IPS-18a (cell line): ENCODE data around the gene CTIF.

ENCODE experiments used
- H3K27ac ChIP-seq: one replicate; pipeline ENCODE4 v1.5.1; 2013; ENCODE audit warnings: low read length
- H3K27me3 ChIP-seq: one replicate; pipeline ENCODE4 v1.6.1; 2013; ENCODE audit warnings: mild to moderate bottlenecking, low read length; ENCODE audit not compliant: control insufficient read depth, insufficient read depth
- H3K36me3 ChIP-seq: one replicate; pipeline ENCODE4 v1.6.1; 2013; ENCODE audit warnings: low read depth, low read length; ENCODE audit not compliant: control insufficient read depth
- H3K4me1 ChIP-seq: one replicate; pipeline ENCODE4 v1.6.1; 2013; ENCODE audit warnings: low read depth, low read length; ENCODE audit not compliant: control insufficient read depth
- H3K4me3 ChIP-seq: one replicate; pipeline ENCODE4 v1.5.1; 2013; ENCODE audit warnings: low read length
- H3K9ac ChIP-seq: one replicate; pipeline ENCODE4 v1.6.1; 2013; ENCODE audit warnings: mild to moderate bottlenecking, low read length, moderate library complexity
- H3K9me3 ChIP-seq: one replicate; pipeline ENCODE4 v1.6.1; 2013; ENCODE audit warnings: low read depth, low read length; ENCODE audit not compliant: control insufficient read depth

The CTIF gene

DNA sequence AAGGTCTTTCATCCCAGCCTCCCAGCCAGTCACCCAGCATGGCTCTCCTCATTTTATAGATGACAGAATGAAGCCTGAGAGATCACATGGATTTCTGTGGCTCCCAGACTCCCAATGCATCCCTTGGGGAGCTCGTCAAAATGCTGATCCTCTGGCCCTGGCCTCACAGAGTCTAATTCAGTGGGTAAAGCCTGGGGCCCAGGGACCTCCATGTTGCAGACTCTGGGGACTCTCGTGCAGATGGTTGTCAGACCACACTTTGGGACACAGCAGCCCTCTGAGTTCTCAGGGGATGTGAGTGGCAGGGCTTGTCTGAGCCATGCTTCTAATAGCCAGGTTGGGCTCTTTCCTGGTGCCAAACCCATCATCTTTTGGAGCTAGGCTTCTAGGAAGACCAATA, 97.0 kb downstream of the CTIF start:
- no peaks in the 10 kb centered on the region for H3K27me3 ChIP-seq
- no peak overlapping the region for H3K4me3 ChIP-seq
- no peaks in the 10 kb centered on the region for H3K9me3 ChIP-seq
- H3K4me1 ChIP-seq, result peaks cover 6% of the 10 kb centered on the region
- H3K9ac ChIP-seq, result no peak overlapping the region
- H3K27ac ChIP-seq, result no peak overlapping the region
- no peaks in the 10 kb centered on the region for H3K36me3 ChIP-seq

GRCh38 chr18:48636436-48636835, 97.6 kb downstream of the CTIF start:
- Histone ChIP-seq H3K4me3 (no peak overlapping the region), H3K27me3 (no peaks in the 10 kb centered on the region), H3K27ac (no peak overlapping the region), H3K4me1 (peaks cover 6% of the 10 kb centered on the region), H3K9ac (no peak overlapping the region), H3K9me3 (no peaks in the 10 kb centered on the region), H3K36me3 (no peaks in the 10 kb centered on the region)

DNA sequence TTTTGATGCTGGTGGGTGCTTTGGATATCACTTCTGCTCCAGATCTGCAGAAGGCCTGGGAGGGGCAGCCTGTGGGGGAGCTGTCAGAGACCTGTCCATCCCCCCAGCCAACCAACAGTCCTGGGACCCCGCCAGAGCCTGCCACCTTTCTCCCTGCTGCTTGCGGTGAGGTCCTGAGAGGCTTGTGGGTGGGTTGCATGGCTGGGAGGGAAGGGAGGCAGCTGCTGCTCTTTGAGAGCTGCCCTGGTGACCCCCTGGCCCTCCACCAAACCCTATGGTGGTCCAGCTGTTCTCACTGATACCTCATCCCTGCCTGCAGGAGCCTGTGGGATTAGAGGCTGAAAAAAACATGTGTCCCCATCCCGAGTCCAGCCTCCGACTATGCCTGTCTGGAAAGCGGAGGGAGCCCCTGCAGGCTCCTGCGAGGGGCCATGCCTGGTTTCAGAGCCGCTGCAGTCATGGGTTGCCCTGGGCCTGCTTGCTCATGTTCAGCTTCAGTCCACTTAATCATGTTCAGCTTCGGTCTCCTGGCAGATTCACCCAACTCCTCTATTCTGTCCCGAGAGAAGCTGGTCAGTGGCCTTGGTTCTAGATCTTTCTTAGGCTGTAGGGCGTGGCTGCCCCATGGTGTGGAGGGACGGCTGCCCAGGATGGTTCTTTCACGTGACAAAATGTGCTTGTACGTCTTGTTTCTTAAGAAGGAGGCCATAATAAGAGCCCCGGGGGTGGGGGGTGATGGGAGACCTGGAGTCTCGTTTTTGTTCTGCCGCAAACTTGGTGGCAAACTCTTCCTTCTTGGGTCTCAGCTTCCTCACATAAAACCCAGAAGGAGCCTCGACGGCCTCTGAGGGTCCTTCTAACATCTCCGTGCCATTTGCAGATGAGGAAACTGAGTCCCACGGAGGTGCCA, 98.5 kb downstream of the CTIF start:
- Histone ChIP-seq H3K27ac (no peak overlapping the region), H3K36me3 (no peaks in the 10 kb centered on the region), H3K4me1 (peaks cover 6% of the 10 kb centered on the region), H3K4me3 (no peak overlapping the region), H3K9ac (no peak overlapping the region), H3K27me3 (no peaks in the 10 kb centered on the region), H3K9me3 (no peaks in the 10 kb centered on the region)

- H3K4me3 ChIP-seq, result no peak overlapping the region
- no peaks in the 10 kb centered on the region for H3K36me3 ChIP-seq
Observed at GRCh38 chr18:48638451-48638850, 99.6 kb downstream of the CTIF start.

GRCh38 chr18:48638896-48639771, 100.3 kb downstream of the CTIF start:
- Histone ChIP-seq H3K27ac (no peak overlapping the region), H3K36me3 (no peaks in the 10 kb centered on the region), H3K4me3 (no peak overlapping the region), H3K27me3 (no peaks in the 10 kb centered on the region), H3K4me1 (peaks cover 6% of the 10 kb centered on the region), H3K9me3 (no peaks in the 10 kb centered on the region), H3K9ac (no peak overlapping the region)

More at GRCh38 chr18:48638451-48638850, 99.6 kb downstream of the CTIF start:
- Histone ChIP-seq H3K4me1 (peaks cover 6% of the 10 kb centered on the region), H3K9ac (no peak overlapping the region), H3K27ac (no peak overlapping the region), H3K9me3 (no peaks in the 10 kb centered on the region), H3K27me3 (no peaks in the 10 kb centered on the region)

- no peak overlapping the region for H3K4me3 ChIP-seq
- peaks cover 6% of the 10 kb centered on the region for H3K4me1 ChIP-seq
- no peak overlapping the region for H3K9ac ChIP-seq
- no peaks in the 10 kb centered on the region for H3K36me3 ChIP-seq
- no peaks in the 10 kb centered on the region for H3K9me3 ChIP-seq
- H3K27me3 ChIP-seq, result no peaks in the 10 kb centered on the region
- no peak overlapping the region for H3K27ac ChIP-seq
Observed at GRCh38 chr18:48639772-48640432, 101.1 kb downstream of the CTIF start.

DNA sequence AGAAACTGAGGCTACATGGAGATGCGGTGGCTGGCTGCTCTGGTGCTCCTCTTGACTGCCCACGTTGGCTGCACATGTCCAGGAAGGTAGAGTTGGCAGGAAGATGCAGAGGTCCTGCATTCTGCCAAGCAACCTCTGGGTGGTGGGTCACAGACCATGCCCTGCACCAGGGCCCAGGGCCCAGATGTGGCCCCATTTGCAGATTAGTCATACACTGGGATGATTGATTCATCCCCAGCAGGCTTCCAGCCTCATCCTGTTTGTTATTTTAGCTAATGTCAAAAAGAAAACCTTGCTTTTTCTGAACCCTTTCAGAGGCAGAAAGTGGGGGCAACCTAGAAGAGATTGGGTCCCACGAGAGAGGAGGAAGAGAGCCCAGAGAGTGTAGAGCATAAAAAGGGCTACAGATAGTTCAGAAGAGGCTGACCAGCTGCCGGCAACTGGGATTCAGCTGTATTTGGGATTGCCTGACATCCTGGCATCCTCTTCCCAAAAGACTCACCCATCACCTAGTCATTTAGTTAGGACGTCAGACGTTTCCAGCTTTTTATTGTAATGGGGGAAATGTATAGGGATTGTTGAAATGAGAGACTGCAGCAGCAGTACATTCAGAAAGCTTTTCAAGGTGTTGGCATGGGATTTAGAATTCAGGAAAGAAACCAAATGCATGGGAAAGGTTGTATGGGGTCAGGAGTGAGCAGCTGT, 101.9 kb downstream of the CTIF start:
- no peak overlapping the region for H3K9ac ChIP-seq
- H3K4me1 ChIP-seq, result peaks cover 6% of the 10 kb centered on the region
- H3K27ac ChIP-seq, result no peak overlapping the region
- no peaks in the 10 kb centered on the region for H3K27me3 ChIP-seq
- H3K4me3 ChIP-seq, result no peak overlapping the region
- H3K9me3 ChIP-seq, result no peaks in the 10 kb centered on the region
- no peaks in the 10 kb centered on the region for H3K36me3 ChIP-seq

DNA sequence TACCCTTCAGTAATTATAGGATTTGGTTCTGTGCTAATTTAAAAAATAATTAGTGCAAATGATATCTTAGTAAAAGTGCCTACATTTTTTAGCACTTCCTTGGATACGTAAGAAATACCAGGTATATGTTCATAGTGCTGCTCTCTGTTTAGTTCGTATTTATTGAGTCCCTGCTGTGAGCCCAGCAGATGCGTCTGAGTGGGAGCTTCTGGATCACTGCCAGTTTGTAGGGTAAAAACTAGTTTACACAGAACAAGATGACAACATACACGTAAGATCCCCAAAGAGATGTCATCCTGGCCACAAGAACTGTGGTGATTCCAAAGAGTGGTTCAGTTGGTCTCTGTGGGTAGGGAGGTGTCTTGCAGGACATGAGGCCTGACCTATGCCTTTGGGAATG, 103.2 kb downstream of the CTIF start:
- H3K36me3 ChIP-seq, result no peaks in the 10 kb centered on the region
- H3K27ac ChIP-seq, result no peak overlapping the region
- H3K9me3 ChIP-seq, result no peaks in the 10 kb centered on the region
- no peaks in the 10 kb centered on the region for H3K27me3 ChIP-seq
- H3K4me1 ChIP-seq, result no peaks in the 10 kb centered on the region
- no peak overlapping the region for H3K9ac ChIP-seq
- no peak overlapping the region for H3K4me3 ChIP-seq

- no peak overlapping the region for H3K4me3 ChIP-seq
- no peaks in the 10 kb centered on the region for H3K36me3 ChIP-seq
- H3K9me3 ChIP-seq, result no peaks in the 10 kb centered on the region
- no peaks in the 10 kb centered on the region for H3K4me1 ChIP-seq
- H3K27me3 ChIP-seq, result no peaks in the 10 kb centered on the region
- H3K27ac ChIP-seq, result no peak overlapping the region
- no peak overlapping the region for H3K9ac ChIP-seq
Observed at GRCh38 chr18:48642503-48642902, 103.7 kb downstream of the CTIF start.

GRCh38 chr18:48643262-48643661, 104.4 kb downstream of the CTIF start:
- Histone ChIP-seq H3K27me3 (no peaks in the 10 kb centered on the region), H3K4me1 (no peaks in the 10 kb centered on the region), H3K36me3 (no peaks in the 10 kb centered on the region), H3K27ac (no peak overlapping the region), H3K4me3 (no peak overlapping the region), H3K9ac (no peak overlapping the region), H3K9me3 (no peaks in the 10 kb centered on the region)

GRCh38 chr18:48644029-48644428, 105.2 kb downstream of the CTIF start:
- Histone ChIP-seq H3K27ac (no peak overlapping the region), H3K27me3 (no peaks in the 10 kb centered on the region), H3K4me1 (no peaks in the 10 kb centered on the region), H3K36me3 (no peaks in the 10 kb centered on the region), H3K9me3 (no peaks in the 10 kb centered on the region), H3K9ac (no peak overlapping the region), H3K4me3 (no peak overlapping the region)
